Measurements from ENCODE around the gene JADE2.
"Not testable (repeated sequence)": the region's sequence is repeated elsewhere in the genome, so short reads cannot be mapped to it uniquely, and the experiment has no call there.

The JADE2 gene

GRCh38 chr5:134592141-134592746 is 66.8 kb downstream of the JADE2 start:
- no peak for DNase-seq

DNA sequence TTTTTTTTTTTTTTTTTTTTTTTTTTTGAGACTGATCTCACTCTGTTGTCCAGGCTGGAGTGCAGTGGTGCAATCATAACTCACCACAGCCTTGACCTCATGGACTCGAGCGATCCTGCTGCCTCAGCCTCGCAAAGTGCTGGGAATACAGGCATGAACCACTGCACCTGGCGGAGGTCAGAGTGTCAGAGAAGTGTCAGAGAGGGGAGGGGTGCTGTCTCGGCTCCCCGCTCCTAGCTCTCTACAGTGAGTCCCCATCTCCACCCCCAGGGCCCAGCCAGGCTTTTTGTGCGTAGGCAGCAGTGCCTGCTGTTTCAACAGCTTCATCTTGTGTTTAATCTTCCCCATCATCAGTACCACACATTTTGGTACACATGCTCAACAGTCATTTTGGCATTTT is 68.9 kb downstream of the JADE2 start:
- no peak for DNase-seq

DNA sequence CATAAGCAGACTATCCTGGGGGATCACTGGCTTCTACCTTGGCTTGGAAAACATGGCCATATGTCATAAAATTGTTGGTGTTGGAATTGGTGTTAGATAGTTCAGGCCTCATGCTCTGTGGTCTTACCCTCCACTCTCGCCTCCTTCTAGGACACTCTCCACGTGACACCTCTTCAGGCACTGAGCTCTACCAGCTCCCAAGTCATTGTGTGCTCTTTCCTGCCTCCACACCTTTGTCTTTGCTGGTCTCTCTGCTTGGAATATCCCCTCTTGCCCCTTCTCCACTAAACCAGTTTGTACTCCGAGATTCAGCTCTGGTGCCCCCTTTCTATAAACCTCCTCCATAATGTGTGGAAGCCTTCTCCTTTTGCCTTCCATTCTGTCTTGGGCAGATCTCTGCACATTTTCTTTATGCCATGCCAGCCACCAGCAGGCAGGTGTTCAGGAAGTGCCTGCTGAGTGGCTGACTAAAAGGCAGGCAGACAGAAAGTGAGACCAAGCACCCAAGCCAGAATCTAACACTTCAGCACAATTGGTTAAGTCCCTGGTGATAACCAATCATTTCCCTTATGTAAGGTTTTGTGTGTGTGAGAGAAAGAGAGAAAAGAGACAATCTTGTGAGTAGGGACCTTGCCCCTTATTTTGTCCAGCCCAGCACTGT is 69.5 kb downstream of the JADE2 start:
- DNase-seq = no peak

- no peak for DNase-seq
Observed at GRCh38 chr5:134595458-134595838, 70.0 kb downstream of the JADE2 start.

DNA sequence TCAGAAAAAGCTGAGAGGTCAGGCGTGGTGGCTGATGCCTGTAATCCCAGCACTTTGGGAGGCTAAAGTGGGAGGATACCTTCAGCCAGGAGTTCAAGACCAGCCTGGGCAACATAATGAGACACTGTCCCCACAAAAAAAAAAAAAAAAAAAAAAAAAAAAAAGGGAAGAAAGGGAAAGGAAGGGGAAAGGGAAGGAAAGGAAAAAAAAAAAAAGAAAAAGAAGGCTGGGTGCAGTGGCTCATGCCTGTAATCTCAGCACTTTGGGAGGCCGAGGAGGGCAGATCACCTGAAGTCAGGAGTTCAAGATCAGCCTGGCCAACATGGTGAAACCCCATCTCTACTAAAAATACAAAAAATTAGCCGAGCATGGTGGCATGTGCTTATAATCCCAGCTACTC is 74.3 kb downstream of the JADE2 start:
- DNase-seq = not testable (repeated sequence)

DNA sequence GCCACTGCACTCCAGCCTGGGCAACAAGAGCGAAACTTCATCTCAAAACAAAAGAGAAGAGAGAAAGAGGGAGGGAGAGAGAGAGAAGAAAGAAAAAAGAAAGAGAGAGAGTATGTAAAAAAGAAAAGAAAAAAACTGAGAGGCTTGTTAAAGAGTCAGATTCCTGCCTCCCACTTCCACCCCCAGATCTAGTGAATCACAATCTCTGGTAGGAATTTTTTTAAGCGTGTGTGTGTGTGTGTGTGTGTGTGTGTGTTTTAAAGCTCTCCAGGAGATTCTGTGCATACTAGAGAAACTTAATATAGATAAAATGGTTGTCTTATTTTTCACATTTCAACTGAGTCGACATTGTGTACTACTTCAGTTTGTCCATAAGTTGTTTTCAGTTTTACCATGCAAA is 75.1 kb downstream of the JADE2 start:
- no peak for DNase-seq

GRCh38 chr5:134603059-134603458 is 77.6 kb downstream of the JADE2 start:
- DNase-seq = no peak

GRCh38 chr5:134604908-134605307 is 79.4 kb downstream of the JADE2 start:
- no peak for DNase-seq

- no peak for DNase-seq
Observed at GRCh38 chr5:134606726-134607125, 81.3 kb downstream of the JADE2 start.

GRCh38 chr5:134608555-134608954 is 83.1 kb downstream of the JADE2 start:
- no peak for DNase-seq

DNA sequence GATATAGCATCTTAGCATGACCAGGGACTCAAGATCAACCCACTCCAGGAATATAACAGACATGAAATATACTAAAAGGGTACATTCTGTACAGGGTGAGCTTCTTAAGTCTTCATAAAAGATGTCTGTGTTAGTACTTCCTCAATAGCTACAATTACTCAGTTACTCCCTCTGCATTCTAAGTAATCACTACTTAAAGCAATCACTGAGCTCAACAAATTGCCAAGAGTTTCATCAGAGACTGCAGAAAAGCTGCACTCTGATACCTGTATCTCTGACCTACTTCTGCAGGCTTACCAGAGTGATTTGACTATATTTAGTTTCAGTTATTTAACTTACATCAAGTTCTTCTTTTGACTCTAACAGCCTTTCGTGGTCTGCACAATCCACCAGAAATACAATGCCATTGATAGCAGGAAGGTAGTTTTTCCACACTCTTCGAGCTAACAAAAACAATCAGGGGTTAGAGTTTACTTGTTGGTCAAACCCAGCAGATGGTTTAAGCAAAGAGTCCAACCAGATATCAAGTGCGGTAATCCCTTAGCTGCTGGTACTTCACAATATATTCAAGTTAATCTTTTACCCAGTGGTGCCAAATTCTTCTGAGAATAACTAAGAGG is 83.9 kb downstream of the JADE2 start:
- DNase-seq = no peak

- no peak for DNase-seq
Observed at GRCh38 chr5:134610725-134611124, 85.3 kb downstream of the JADE2 start.

DNA sequence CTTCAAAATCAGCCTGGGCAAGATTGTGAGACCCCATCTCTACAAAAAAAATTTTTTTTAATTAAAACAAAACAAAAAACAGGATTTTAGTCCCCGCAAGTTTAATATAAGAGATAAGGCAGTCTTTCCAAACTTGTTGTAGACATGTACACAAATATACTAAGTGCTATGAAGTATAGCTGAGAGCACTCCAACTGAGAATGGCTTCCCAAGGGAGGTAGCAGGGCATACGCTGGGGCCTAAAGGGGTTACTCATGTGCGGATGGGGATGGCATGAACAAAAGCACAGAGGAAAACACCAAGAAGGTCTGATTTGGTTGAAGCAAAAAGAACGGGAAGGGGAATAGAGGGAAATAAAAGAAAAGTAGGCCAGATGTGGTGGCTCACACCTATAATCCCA is 86.0 kb downstream of the JADE2 start:
- DNase-seq = no peak

GRCh38 chr5:134614450-134615085 is 89.1 kb downstream of the JADE2 start:
- DNase-seq = no peak

- no peak for DNase-seq
Observed at GRCh38 chr5:134620634-134621033, 95.2 kb downstream of the JADE2 start.

DNA sequence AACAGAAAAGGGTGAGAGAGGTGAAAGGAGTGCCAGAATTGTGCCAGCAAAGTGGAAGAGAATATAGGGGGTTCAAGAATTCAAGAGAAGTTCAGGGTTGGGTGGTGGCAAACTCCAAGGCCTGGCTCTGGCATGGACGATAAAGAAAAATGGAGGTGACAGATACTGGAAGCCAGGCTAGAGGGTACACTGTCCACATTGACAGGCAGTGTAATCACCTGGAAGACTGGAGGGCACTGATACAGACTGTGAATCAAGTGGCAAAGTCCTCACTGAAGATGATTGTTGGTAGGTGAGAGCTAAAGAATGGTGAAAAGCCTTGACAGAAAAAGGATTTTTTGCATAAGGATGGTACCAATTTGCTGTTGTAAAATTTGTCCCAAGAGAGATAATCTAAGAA is 100.1 kb downstream of the JADE2 start:
- no peak for DNase-seq

- DNase-seq = peak in 3 of 4 experiments; percentile 20 to 60 (median 57)
Observed at GRCh38 chr5:134626369-134627014, 101.0 kb downstream of the JADE2 start.
